NB4 (cell line): ENCODE results near the gene ACOT11.

Experiments
- MYC ChIP-seq: IDR thresholded peaks from 2 replicates; pipeline ENCODE4 v1.6.1; 2011; ENCODE audit warnings: low read depth, low read length
- POLR2A ChIP-seq: IDR thresholded peaks from 2 replicates; pipeline ENCODE4 v1.6.1; 2011; ENCODE audit warnings: mild to moderate bottlenecking; ENCODE audit not compliant: insufficient read length; ENCODE audit errors: extremely low read depth
- TF ChIP-seq, protein P1 (sequence below): IDR thresholded peaks from one replicate; pipeline ENCODE4 v1.5.1; 2012; ENCODE audit warnings: low read depth, low read length
- TF ChIP-seq, protein P2 (sequence below): IDR thresholded peaks from 2 replicates; pipeline ENCODE4 v1.6.1; 2011; ENCODE audit warnings: low read depth, low read length

DNA sequence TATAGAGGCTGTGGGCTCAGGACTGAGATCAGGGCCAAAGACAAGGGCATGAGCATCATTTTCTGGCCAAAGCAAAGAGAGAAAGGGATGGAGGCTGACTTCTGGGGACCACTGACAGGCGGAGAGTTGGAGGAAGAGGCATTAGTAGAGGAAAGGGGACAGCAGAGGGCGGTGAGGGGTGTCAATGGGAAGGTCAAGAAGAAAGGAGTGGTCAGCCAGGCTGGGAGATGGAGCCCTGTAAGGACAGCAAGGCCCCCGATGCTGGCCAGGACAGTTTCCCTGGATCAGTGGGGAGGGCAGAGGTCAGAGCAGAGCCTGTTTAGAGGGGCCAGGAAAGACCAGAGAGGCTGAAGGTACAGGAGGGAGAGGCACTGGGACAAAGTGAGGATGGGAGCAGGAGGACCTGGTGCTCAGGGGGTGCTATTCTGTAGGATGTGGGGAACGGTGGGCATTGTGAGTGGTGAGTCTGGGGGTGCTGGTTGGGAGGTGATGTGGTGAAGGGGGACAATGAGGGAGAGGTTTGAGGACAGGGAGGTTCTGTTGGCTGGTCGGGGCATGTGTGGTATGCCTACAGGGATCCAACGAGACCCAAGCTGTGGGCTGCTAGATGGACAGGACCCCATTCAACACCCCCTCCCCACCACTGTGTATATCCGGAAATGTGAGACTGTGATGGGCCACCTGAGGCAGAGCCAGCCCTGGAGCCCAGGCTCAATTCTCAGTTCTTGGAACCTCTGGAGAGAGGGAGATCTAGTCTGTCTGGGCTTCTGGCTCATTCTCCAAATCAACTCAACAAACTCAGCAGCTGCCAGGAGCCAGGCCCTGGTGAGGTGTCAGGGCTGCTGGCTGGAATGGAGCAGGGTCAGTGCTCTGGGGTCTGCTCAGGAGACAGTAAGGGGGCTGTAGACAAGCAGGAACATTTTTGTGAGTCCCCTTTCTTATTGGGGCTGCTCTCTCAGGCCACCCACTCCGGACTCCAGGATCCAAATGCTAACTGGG lies 76.7 kb downstream of the ACOT11 start:
- TF ChIP-seq MYC (no peak), POLR2A (no peak)
- TF ChIP-seq, protein P1, sequence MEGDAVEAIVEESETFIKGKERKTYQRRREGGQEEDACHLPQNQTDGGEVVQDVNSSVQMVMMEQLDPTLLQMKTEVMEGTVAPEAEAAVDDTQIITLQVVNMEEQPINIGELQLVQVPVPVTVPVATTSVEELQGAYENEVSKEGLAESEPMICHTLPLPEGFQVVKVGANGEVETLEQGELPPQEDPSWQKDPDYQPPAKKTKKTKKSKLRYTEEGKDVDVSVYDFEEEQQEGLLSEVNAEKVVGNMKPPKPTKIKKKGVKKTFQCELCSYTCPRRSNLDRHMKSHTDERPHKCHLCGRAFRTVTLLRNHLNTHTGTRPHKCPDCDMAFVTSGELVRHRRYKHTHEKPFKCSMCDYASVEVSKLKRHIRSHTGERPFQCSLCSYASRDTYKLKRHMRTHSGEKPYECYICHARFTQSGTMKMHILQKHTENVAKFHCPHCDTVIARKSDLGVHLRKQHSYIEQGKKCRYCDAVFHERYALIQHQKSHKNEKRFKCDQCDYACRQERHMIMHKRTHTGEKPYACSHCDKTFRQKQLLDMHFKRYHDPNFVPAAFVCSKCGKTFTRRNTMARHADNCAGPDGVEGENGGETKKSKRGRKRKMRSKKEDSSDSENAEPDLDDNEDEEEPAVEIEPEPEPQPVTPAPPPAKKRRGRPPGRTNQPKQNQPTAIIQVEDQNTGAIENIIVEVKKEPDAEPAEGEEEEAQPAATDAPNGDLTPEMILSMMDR, result no peak
- TF ChIP-seq, protein P2, sequence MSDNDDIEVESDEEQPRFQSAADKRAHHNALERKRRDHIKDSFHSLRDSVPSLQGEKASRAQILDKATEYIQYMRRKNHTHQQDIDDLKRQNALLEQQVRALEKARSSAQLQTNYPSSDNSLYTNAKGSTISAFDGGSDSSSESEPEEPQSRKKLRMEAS, result no peak
